ENCODE results near the gene CKMT1A.
A peak's percentile ranks its signal among the peaks of the same experiment; 100 is the strongest.
"Not testable (repeated sequence)": the region's sequence is repeated elsewhere in the genome, so short reads cannot be mapped to it uniquely, and the experiment has no call there.

CKMT1A gene

DNA sequence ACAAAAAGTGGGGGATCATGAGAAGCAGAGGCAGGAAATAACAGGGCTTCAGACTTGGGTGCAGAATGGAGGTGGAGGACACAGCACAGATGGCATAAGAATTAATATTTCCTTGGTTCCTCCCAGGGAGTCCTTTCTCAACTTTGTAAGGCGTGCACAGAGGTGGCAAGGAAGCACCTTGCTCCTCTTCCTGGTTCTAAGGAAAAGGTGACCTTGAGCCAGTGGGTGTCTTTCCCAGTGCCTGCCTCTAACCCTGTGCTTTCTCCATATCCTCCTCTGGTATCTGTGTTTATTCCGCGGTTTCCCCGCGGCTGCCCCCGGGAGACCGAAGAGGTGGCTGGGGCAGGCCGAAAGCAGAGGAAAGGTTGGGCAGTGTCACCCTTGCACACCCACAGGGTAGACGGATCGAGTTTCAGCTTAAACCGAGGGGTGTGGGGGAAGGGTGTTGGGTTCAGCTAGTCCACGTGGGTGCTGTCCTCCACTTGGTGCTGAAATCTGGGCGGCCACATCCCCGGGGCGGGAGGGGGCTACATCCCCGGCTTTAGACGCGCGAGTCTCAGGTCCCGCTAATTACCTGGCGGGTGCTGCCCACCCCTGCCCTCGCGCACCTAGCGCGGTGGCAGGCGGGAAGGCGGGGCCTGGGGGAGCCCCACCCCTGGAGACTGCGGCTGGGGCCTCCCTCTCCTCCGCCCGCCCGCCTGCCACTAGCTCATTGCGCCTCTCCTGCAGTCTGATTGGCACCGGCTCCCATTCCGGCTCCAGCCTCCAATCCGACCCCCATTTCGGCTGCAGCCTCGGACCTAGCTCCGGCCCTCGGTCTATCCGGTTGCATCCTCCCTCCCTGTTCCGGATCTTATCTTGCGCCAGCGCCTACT, at the start of gene CKMT1A:
Gene CKMT1A (plus strand): TSS at position 712 of the 875 bp plus-strand sequence. CDS start 192 bp downstream, outside the sequence.
- DNase-seq (ENCODE audit: low spot score), result not testable (repeated sequence)

DNA sequence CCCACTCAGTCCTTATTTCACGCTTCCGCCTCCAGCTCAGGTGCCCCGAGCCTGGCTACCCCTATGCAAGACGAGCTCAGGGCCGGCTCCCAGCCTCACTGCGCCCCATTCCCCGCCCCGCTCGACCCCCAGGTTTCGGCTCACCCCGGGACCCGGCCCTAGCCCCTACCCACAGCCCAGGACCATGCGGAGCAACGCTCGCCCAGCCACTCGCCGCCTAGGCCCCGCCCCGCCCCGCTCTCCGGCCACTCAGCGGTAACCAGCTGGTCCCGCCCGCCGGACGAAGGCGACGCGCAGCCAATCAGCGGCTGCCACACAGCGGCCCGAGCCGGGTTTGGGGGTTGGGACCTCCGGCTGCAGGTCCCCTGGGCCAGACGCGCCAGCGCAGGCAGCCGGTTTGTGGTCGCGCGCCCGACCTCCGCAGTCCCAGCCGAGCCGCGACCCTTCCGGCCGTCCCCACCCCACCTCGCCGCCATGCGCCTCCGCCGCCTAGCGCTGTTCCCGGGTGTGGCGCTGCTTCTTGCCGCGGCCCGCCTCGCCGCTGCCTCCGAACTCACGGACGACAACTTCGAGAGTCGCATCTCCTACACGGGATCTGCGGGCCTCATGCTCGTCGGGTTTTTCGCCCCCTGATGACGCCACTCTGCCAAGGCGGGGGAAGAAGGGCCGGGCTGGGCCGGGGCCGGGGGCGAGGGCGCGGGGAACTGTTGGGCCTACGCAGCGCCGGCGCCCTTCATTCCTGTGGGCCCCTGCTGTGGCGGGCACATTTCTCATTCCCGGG, 44.8 kb upstream of the CKMT1A start, which contains the start of gene CATSPER2:
Gene CATSPER2 (minus strand): TSS at position 196 of the 781 bp plus-strand sequence. CDS start 783 bp downstream, outside the sequence.
- no peak for DNase-seq (ENCODE audit: low spot score)

DNA sequence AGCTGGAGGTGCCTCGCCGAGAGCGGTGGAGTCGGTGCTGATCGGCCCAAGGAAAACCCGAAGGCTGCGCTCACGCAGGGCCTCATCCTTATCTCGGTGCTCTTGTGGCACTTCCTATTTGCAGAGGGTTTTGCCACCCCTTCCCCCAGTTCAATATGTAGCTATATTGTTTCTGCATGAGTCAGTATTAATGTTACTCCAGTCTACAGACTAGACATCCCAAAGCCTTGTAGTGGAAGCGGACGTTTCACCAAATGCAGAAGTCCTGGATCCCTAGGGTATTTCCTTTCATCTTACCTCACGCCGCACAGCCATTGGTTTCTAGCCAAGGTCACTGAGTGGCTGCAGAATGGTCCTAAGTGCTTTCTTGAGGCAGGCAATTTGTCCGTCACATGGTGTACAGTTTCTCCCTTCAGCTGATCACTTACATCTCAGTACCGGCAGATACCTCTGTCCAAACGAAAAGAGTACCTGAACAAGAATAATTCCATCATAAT, 44.2 kb upstream of the CKMT1A start:
- not testable (repeated sequence) for DNase-seq (ENCODE audit: low spot score)

DNA sequence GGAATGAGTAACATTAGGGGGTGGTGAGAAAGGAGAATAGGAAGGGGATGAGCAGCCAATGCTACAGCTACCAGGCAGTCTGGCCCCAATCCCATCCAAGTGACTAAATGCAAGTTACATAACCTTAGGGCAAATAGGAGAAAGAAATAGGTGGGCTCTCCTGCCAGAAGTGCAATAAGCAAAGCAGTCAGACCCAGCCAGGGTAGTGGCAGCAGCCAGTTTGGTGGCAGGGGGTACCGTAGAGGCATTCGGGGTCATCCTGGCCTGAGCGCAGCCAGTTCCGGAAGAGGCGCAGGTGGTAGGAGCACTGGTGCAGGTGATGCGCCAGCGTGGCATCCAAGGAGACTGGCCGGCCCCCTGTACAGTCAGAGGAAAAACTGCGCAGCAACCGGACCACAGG, 33.9 kb upstream of the CKMT1A start:
- DNase-seq (ENCODE audit: low spot score), result not testable (repeated sequence)

DNA sequence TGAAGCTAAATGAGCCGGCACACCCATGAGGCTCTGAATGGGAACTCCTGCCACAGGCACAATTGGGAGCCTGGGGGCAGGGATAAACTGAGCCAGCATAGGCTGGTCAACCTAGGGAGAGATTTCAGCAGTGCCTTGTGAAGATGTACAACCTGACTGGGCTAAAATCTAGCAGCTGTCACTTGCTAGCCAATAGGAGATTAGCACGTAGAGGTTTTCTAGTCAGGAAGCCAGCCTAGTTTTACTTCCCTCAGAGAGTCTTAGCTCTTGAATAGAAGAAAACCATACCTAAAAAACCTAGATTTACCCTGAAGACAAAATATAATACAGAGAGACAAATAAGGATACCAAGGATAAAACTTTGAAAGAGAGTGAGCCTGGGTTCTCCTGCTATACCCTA, 31.4 kb upstream of the CKMT1A start:
- DNase-seq (ENCODE audit: low spot score), result not testable (repeated sequence)

DNA sequence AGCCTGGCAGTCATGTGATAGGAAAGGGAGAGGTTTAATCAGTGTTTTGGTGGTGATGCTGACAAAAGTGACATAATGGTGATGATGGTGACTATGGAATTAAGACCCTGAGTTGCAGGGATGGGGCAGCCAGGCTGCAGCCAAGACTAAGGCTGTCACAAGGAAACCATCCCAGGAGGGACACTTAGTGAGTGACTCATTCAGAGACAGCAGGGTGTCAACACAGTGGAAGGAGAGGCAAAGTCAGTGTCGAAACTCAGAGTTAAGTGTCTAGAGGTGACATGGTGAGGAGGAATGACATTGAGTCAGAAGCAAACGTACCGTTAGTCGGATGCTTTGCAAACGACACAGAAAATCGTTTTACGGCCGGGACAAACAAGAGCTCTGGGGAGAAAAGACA, 30.3 kb upstream of the CKMT1A start:
- DNase-seq (ENCODE audit: low spot score), result not testable (repeated sequence)

DNA sequence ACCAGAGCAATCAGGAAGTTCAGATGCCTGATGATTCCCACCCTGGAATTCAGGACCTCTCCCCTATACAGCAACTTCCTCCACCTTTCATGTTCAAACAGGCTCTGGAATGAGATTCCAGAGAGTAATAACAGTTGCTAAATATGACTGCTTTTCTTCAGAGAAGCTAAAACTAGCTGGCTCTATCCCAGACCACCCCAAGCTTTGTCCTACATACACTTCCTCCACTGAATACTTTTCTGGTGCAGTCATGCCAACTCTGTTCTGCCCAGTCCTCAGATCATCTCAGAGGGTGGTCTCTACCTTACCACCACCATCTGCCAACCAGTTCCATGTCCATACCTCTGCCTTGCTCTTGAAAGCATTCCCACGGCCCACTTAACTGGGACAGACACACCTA, 27.5 kb upstream of the CKMT1A start:
- DNase-seq (ENCODE audit: low spot score), result not testable (repeated sequence)

DNA sequence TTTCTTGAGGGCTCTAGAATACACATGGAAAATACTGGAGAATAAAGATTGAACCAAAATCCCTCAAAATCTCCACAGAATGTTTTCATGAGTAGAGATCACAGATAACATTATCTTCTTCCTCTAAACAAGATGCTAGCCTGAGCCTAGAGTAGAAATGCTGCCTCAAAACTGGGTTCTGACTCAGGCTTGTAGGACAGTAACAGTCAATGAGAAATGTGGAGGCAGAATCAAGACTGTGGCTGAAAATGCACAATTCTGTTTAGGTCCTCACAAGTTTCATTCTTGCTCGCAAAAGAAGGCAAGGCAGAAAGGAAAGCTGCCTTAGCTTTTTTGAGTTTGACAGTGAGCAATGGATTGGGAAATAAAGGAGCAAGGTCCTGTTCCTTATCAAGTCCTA, 19.5 kb upstream of the CKMT1A start:
- DNase-seq (ENCODE audit: low spot score), result not testable (repeated sequence)

DNA sequence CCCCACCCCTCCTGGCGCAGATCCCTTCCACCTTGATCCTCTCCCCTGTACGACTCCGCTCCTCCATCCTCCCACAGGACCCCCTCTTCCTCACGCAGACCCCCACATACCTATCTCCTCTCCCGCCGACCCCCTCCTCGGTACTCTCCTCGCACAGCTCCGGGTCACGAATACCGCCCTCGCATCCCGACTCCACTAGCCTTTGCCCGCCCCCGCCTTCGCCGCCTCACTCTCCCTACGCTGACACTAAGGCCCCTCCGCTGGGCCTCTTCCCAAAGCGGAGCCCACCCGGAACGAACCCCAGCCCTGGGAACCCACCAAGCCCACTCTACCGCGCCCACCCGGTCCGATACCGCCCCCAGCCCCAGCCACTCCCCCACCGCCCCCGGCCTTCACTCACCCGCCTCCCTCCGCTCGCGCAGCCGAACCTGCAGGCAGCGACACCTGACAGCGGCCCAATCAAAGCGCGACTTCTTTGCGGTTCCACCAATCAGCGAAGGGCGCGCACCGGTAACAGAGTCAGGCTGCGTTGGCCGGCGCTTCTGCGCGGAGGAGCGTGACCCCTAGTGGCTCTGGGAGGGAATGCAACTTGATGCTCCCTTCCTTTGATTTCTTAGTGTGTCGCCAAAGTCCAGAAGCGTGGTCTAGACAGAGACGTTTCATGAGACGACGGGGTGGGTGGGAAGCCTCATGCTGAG, 3.9 kb upstream of the CKMT1A start:
- not testable (repeated sequence) for DNase-seq (ENCODE audit: low spot score)

DNA sequence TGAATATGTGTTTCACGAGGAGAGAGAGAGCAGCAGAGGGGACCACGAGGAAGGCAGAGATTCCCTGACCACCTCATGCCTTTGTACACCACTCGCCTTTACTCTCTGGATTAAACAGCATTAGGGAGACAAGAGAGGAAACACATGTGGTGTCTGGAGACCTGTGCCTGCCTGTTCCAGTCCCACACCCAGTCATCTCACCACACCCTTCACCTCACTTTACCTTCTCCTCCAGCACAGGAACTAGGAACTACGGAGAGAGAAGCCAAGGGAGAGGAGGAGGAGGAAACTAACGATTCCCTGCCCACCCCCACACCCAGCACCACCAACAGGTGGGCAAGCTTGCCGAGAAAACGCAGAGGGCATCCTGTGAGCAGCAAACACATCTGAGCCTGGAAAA, 980 bp upstream of the CKMT1A start:
- DNase-seq (ENCODE audit: low spot score), result not testable (repeated sequence)

DNA sequence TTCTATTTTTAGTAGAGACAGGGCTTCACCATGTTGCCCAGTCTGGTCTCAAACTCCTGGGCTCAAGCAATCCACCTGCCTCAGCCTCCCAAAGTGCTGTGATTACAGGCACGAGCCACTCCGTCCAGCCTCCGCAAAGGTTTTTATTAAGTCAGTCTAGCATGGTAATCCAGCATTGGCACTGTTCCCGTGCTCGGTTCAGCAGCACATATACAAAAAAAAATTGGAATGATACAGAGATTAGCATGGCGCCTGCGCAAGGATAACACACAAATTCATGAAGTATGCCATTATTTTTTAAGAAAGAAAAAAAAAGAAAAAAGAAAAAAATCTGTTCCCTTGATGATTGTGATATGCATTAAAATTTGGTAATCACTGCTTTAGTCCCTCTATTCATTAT, 8.5 kb downstream of the CKMT1A start:
- DNase-seq (ENCODE audit: low spot score), result no peak

DNA sequence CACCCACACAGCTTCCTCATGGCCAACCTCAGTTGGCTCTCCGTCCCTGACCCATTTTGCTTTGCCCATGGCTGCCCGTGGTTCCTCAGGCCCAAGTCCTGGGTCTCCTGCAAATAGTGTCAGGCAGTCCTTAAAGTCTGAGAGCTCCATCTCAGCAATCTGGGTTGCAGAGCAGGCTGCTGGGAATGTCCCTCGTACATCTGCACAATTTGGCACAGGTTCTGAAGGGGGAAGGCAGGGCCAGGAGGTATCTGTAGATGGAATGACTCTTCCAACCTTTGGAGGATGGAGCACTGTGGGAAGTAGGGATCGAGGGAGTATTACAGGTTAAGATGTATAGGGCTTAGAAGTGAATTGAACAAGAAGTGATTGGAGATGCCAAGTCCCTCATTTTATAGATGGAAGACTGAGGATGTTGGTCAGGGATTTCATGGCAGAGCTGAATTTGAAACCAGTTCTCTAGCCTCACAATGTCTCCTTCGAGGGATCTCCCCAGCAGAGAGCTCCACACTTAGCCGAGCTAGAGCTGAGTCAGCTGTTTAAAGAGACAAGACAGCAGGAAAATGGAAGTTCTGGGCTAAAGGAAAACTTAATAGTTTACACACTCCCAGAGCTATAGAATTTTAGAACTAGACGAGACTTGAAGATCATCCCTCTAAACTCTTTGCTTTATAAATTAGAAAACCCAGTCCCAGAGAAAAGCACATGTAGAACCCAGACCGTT, 9.2 kb downstream of the CKMT1A start:
- no peak for DNase-seq (ENCODE audit: low spot score)

DNA sequence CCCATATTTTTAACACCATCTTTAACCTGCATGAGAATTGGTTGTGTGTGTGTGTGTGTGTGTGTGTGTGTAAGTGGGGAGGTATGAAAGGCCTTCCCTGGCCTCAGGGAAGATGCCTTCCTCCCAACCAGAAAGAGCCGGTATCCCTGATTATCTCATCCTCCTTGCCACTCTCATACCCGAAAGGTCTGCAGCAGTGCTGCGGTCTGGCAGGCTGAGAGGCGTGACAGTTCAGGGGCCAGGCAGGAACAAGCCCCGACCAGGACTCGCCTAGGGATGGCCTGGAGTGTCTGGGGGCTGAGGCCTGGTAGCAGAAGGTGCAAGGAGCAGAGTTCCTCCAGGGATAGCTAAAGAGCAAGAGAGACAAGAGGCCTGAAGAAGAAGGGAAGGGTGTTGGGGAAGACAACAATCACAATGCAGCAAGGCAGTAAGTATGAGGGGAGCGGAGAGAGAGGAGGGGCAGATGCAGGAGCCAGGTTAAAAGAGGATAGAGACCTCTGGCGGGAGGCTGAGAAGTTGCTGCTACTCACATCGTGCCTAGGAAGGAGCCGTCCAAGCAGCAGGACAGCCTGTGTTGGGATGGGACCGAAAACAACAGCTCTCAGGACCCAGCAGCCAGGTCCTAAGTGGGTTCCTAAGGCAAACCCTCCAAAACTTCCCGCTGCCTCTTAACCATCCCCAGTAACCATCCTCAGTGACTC, 16.9 kb downstream of the CKMT1A start:
- DNase-seq (ENCODE audit: low spot score), result not testable (repeated sequence)

DNA sequence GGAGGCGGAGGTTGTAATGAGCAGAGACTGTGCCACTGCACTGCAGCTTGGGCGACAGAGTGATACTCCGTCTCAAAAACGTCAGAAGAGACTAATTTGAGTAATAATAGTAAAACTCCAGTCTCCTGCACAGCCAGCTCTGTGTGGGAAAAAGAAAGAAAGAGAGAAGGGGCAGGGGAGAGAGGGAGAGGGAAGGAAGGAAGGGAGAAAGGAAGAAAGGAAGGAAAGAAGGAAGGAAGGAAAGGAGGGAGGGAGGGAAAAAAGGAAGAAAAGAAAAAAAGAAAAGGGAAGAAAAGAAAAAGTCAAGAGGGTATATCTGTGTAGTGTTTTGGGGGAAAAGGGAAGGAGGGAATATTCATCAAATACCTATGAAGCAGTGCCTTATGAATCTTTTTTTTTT, 29.5 kb downstream of the CKMT1A start:
- DNase-seq (ENCODE audit: low spot score), result no peak

DNA sequence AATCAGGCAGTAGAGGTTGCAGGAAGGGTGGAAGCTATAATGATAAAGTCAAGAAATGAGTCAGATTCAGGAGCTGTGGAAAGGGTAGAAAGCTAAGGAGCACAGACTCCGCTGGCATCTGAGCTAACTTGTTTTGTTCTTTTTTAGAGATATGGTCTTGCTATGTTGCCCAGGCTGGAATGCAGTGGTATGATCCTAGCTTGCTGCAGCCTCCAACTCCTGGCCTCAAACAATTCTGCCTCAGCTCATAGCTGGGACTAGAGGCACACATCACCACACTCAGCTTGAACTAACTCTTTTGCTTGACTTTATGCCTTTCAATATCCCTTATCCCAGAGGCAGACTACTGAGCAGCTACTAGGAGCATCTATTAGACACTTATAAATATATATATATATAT, 32.6 kb downstream of the CKMT1A start:
- DNase-seq (ENCODE audit: low spot score), result not testable (repeated sequence)

DNA sequence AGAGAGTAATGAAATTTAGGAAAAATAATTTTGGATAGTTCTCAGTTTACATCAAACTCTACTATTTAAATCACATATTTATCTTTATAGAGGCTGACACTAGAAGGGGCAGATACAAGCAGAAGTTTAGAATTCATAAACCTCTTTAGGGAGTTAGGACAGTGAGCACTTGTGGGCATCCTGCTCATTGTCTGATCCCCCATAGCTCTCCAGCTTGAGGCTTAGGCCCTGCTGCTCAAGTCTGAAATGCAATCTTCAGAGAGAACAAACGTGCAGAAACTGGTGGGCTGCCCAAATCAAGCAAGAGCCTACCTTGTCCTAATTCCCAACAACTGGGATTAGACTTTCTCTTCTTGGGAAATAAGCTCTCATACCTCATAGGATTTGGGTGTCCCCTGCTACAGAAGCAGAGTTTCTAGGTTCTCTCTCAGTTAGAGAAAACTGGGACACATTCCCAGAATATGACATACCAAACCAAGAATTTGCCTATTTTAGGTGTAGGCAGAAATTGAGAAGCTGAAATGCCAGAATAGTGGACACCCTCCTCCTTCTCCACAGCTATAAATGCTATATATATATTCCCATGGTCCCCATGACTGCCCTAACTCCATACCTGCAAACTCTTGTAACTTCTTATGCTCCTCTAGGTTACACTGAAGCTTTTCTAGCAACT, 34.5 kb downstream of the CKMT1A start:
- DNase-seq (ENCODE audit: low spot score), result not testable (repeated sequence)

DNA sequence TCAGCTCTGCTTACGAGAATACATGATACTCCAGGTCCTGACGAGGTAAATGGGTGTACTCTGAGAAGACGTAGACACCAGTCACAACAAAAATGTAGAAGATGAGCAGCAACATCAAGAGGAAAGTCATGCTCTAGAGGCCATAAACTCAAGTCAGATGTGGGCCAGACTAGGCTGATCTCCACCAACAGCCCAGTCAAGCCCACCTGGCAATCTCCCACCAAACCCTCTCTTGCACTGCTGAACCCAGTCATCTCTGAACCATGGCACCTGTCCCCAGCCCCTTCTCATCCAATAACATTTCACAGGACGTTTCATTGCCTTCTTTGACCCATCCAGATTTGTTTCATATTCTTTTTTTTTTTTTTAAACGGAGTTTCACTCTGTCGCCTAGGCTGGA, 41.8 kb downstream of the CKMT1A start:
- no peak for DNase-seq (ENCODE audit: low spot score)

DNA sequence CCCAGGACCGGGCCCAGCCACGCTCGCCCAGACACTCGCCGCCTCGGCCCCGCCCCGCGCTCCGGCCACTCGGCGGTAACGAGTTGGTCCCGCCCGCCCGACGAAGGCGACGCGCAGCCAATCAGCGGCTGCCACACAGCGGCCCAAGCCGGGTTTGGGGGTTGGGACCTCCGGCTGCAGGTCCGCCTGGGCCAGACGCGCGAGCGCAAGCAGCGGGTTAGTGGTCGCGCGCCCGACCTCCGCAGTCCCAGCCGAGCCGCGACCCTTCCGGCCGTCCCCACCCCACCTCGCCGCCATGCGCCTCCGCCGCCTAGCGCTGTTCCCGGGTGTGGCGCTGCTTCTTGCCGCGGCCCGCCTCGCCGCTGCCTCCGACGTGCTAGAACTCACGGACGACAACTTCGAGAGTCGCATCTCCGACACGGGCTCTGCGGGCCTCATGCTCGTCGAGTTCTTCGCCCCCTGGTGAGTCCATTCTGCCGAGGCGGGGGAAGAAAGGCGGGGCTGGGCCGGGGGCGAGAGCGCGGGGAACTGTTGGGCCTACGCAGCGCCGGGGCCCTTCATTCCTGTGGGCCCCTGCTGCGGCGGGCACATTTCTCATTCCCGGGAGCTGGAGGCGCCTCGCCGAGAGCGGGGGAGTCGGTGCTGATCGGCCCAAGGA, 52.7 kb downstream of the CKMT1A start, which contains the start of gene PDIA3:
Gene PDIA3 (plus strand): TSS at position 194 of the 658 bp plus-strand sequence. CDS start 102 bp downstream, at position 296.
- DNase-seq (ENCODE audit: low spot score), result peak; percentile 93

DNA sequence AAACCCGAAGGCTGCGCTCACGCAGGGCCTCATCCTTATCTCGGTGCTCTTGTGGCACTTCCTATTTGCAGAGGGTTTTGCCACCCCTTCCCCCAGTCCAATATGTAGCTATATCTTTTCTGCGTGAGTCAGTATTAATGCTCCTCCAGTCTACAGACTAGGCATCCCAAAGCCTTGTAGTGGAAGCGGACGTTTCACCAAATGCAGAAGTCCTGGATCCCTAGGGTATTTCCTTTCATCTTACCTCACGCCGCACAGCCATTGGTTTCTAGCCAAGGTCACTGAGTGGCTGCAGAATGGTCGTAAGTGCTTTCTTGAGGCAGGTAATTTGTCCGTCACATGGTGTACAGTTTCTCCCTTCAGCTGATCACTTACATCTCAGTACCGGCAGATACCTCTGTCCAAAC, 53.2 kb downstream of the CKMT1A start:
- DNase-seq (ENCODE audit: low spot score), result peak; percentile 50
